ENCODE measurements around the gene C12orf50.

- TF ChIP-seq EZH2 (IDR thresholded peaks at IDR 0.05; ENCODE audit: borderline replicate concordance) (no peak), CTCF (IDR thresholded peaks at IDR 0.05; ENCODE audit: poor library complexity) (no peak)
Measured at GRCh38 chr12:88006351-88006750, 22.9 kb downstream of the C12orf50 start.
